ENCODE results near the gene VIT.

The VIT gene

DNA sequence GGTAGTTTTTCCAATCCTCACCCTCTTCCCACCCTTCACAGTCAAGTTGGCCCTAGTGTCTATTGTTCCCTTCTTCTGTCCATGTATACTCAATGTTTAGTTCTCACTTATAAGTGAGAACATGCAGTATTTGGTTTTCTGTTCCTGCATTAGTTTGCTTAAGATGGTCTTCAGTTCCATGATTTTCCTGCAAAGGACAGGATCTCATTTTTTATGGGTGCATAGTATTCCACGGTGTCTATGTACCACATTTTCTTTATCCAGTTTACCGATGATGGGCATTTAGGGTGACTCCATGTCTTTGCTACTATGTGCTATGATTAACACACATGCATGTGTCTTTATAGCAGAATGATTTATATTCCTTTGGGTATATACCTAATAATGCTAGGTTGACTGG is 165.4 kb downstream of the VIT start:
- no peak for DNase-seq (ENCODE audit: low spot score)
